MM.1S (cell line): ENCODE results near the gene NFYA.

ENCODE experiments used
- DNase-seq: peaks from one replicate; pipeline ENCODE4 v3.0.0-alpha.2; 2015
- H2AFZ ChIP-seq: fragments of 300-600 bp; sonication (generic); 2 replicates; pipeline ENCODE4 v1.6.0; 2016; ENCODE audit warnings: antibody characterized with exemption, low read length
- H3F3A ChIP-seq: fragments of 300-600 bp; sonication (generic); 2 replicates; pipeline ENCODE4 v1.6.1; 2016; ENCODE audit warnings: mild to moderate bottlenecking, antibody characterized with exemption, low read length, moderate library complexity, mixed read lengths; ENCODE audit not compliant: insufficient read depth
- H3K27ac ChIP-seq: fragments of 300-600 bp; sonication (generic); 2 replicates; pipeline ENCODE4 v1.5.1; 2016; ENCODE audit warnings: mild to moderate bottlenecking, low read length
- H3K27me3 ChIP-seq: fragments of 300-600 bp; sonication (generic); replicated peaks from 2 replicates; pipeline ENCODE4 v1.6.0; 2016; ENCODE audit warnings: low read length; ENCODE audit not compliant: insufficient read depth
- H3K36me3 ChIP-seq: fragments of 300-600 bp; sonication (generic); replicated peaks from 2 replicates; pipeline ENCODE4 v1.6.1; 2016; ENCODE audit warnings: mild to moderate bottlenecking, low read length, mixed read lengths; ENCODE audit not compliant: insufficient read depth
- H3K4me1 ChIP-seq: fragments of 300-600 bp; sonication (generic); 2 replicates; pipeline ENCODE4 v1.6.1; 2016; ENCODE audit warnings: low read length, mixed read lengths
- H3K4me2 ChIP-seq: fragments of 300-600 bp; sonication (generic); 2 replicates; pipeline ENCODE4 v1.6.0; 2016; ENCODE audit warnings: low read depth, low read length
- H3K4me3 ChIP-seq: fragments of 300-600 bp; sonication (generic); 2 replicates; pipeline ENCODE4 v1.5.1; 2016; ENCODE audit warnings: low read length, mixed read lengths
- H3K79me2 ChIP-seq: fragments of 300-600 bp; sonication (generic); 2 replicates; pipeline ENCODE4 v1.6.1; 2016; ENCODE audit warnings: mixed run types, low read length, mixed read lengths
- H3K9ac ChIP-seq: fragments of 300-600 bp; sonication (generic); 2 replicates; pipeline ENCODE4 v1.6.1; 2016; ENCODE audit warnings: low read length, mixed read lengths
- H3K9me2 ChIP-seq: fragments of 300-600 bp; sonication (generic); replicated peaks from 2 replicates; pipeline ENCODE4 v1.6.1; 2016; ENCODE audit warnings: mild to moderate bottlenecking, low read length, mixed read lengths; ENCODE audit not compliant: insufficient read depth
- H3K9me3 ChIP-seq: fragments of 300-600 bp; sonication (generic); replicated peaks from 2 replicates; pipeline ENCODE4 v1.6.1; 2016; ENCODE audit warnings: mild to moderate bottlenecking, low read length, mixed read lengths; ENCODE audit not compliant: insufficient read depth
- H4K20me1 ChIP-seq: fragments of 300-600 bp; sonication (generic); 2 replicates; pipeline ENCODE4 v1.6.1; 2016; ENCODE audit warnings: mild to moderate bottlenecking, low read length, moderate library complexity, mixed read lengths; ENCODE audit not compliant: insufficient read depth
- CTCF ChIP-seq: fragments of 300-600 bp; sonication (generic); IDR thresholded peaks from 2 replicates; pipeline ENCODE4 v1.5.1; 2016; ENCODE audit warnings: antibody characterized with exemption, low read length, mixed read lengths
- EZH2 ChIP-seq: fragments of 300-600 bp; sonication (generic); optimal IDR thresholded peaks from 2 replicates; pipeline ENCODE3; 2017; ENCODE audit warnings: low read depth, mild to moderate bottlenecking, antibody characterized with exemption, low read length, mixed read lengths
- EZH2phosphoT487 ChIP-seq: fragments of 300-600 bp; sonication (generic); IDR thresholded peaks from 2 replicates; pipeline ENCODE4 v1.6.1; 2018; ENCODE audit warnings: antibody characterized with exemption, low read length

The NFYA gene

GRCh38 chr6:41059556-41059955, 13.2 kb upstream of the NFYA start:
- no peaks in the 10 kb centered on the region for H3K79me2 ChIP-seq
- no peak overlapping the region for H3K9ac ChIP-seq
- no peak overlapping the region for H3K4me3 ChIP-seq
- no peaks in the 10 kb centered on the region for H3K27me3 ChIP-seq
- H3K27ac ChIP-seq: no peak overlapping the region
- H3K9me2 ChIP-seq: no peaks in the 10 kb centered on the region
- H3K9me3 ChIP-seq: no peaks in the 10 kb centered on the region
- H3K4me2 ChIP-seq: no peak overlapping the region
- H3F3A ChIP-seq: no peaks in the 10 kb centered on the region
- H3K4me1 ChIP-seq: peaks cover 13% of the 10 kb centered on the region
- H2AFZ ChIP-seq: no peak overlapping the region
- TF ChIP-seq CTCF (no peak), EZH2phosphoT487 (no peak), EZH2 (no peak)
- no peak for DNase-seq
- no peaks in the 10 kb centered on the region for H3K36me3 ChIP-seq
- H4K20me1 ChIP-seq: no peaks in the 10 kb centered on the region

- Histone ChIP-seq H2AFZ (no peak overlapping the region), H3K4me1 (peaks cover 11% of the 10 kb centered on the region), H3K27ac (no peak overlapping the region), H3K36me3 (no peaks in the 10 kb centered on the region), H3F3A (no peaks in the 10 kb centered on the region), H3K4me2 (no peak overlapping the region), H3K9me2 (no peaks in the 10 kb centered on the region), H3K79me2 (no peaks in the 10 kb centered on the region), H4K20me1 (no peaks in the 10 kb centered on the region), H3K4me3 (no peak overlapping the region), H3K27me3 (no peaks in the 10 kb centered on the region), H3K9ac (no peak overlapping the region), H3K9me3 (no peaks in the 10 kb centered on the region)
- no peak for TF ChIP-seq EZH2
- TF ChIP-seq CTCF: no peak
- TF ChIP-seq EZH2phosphoT487: no peak
- DNase-seq: no peak
These were observed 11.5 kb upstream of the NFYA start for GRCh38 chr6:41061196-41061726.

- no peak overlapping the region for H2AFZ ChIP-seq
- no peak overlapping the region for H3K27ac ChIP-seq
- H3K9me2 ChIP-seq: no peaks in the 10 kb centered on the region
- H3K4me2 ChIP-seq: no peak overlapping the region
- H3F3A ChIP-seq: no peaks in the 10 kb centered on the region
- H3K9me3 ChIP-seq: no peaks in the 10 kb centered on the region
- H3K9ac ChIP-seq: no peak overlapping the region
- TF ChIP-seq EZH2: no peak
- TF ChIP-seq CTCF: no peak
- TF ChIP-seq EZH2phosphoT487: no peak
- H3K4me3 ChIP-seq: no peak overlapping the region
- peaks cover 14% of the 10 kb centered on the region for H3K4me1 ChIP-seq
- H3K27me3 ChIP-seq: no peaks in the 10 kb centered on the region
- no peak for DNase-seq
- H3K36me3 ChIP-seq: no peaks in the 10 kb centered on the region
- no peaks in the 10 kb centered on the region for H4K20me1 ChIP-seq
- no peaks in the 10 kb centered on the region for H3K79me2 ChIP-seq
These were observed 10.7 kb upstream of the NFYA start for GRCh38 chr6:41062056-41062455.
